ENCODE results near the gene ZNF574.
A peak's percentile ranks its signal among the peaks of the same experiment; 100 is the strongest.

Gene ZNF574

DNA sequence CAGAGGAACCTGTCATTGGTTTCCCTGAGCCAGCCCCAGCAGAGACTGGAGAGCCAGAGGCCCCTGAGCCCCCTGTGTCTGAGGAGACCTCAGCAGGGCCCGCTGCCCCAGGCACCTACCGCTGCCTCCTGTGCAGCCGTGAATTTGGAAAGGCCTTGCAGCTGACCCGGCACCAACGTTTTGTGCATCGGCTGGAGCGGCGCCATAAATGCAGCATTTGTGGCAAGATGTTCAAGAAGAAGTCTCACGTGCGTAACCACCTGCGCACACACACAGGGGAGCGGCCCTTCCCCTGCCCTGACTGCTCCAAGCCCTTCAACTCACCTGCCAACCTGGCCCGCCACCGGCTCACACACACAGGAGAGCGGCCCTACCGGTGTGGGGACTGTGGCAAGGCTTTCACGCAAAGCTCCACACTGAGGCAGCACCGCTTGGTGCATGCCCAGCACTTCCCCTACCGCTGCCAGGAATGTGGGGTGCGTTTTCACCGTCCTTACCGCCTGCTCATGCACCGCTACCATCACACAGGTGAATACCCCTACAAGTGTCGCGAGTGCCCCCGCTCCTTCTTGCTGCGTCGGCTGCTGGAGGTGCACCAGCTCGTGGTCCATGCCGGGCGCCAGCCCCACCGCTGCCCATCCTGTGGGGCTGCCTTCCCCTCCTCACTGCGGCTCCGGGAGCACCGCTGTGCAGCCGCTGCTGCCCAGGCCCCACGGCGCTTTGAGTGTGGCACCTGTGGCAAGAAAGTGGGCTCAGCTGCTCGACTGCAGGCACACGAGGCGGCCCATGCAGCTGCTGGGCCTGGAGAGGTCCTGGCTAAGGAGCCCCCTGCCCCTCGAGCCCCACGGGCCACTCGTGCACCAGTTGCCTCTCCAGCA lies 4.2 kb downstream of the ZNF574 start:
- FAIRE-seq: no peak

GRCh38 chr19:42080764-42081375 lies 4.9 kb downstream of the ZNF574 start:
- FAIRE-seq: no peak
- DNase-seq (ENCODE audit: low spot score): no peak

More for the DNA sequence above, 4.2 kb downstream of the ZNF574 start:
- DNase-seq (ENCODE audit: low spot score): no peak

- no peak for DNase-seq (ENCODE audit: low spot score)
- no peak for FAIRE-seq
Observed at GRCh38 chr19:42081584-42082203, 5.7 kb downstream of the ZNF574 start.

GRCh38 chr19:42083537-42083936 lies 7.6 kb downstream of the ZNF574 start:
- no peak for DNase-seq (ENCODE audit: low spot score)
- FAIRE-seq: no peak

GRCh38 chr19:42086188-42086736 lies 10.3 kb downstream of the ZNF574 start:
- FAIRE-seq: no peak

DNA sequence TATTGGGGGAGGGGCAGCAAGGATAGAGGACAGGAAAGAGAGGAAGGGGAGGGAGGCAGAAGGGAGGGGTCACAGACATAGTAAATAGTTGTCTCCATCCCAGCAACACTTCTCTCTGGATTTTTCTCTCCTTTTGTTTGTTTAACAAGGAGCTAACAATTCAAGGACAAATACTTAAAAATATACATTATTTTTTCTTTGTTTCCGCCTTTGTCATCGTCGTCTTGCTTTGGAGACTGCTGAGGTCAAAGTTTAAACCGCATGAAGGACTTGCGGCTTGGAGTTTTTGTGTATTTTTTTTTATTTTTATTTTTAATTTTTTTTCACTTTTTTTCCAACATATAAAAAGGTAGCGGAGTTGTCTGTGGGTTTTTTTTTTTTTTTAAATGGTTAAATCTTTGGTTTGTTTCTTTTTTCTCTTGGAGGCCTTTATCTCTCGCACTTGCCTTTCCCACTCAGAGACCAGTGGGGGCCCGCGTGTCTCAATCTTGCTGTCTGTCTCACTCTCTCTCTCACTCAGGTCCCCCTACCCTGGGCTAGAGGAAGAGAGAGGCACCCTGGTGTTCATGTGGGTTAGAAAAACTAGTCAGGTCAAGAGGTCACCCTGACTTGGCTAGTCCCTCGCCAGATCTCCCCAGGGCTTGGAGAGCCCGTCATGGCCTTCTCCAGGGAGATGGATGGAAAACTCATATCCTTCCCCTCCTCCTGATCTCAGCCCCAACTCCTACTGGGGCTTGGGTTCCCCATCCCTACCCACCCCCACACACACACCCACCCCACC lies 11.0 kb downstream of the ZNF574 start:
- no peak for FAIRE-seq
- no peak for DNase-seq (ENCODE audit: low spot score)

More at GRCh38 chr19:42086188-42086736, 10.3 kb downstream of the ZNF574 start:
- DNase-seq (ENCODE audit: low spot score): no peak

DNA sequence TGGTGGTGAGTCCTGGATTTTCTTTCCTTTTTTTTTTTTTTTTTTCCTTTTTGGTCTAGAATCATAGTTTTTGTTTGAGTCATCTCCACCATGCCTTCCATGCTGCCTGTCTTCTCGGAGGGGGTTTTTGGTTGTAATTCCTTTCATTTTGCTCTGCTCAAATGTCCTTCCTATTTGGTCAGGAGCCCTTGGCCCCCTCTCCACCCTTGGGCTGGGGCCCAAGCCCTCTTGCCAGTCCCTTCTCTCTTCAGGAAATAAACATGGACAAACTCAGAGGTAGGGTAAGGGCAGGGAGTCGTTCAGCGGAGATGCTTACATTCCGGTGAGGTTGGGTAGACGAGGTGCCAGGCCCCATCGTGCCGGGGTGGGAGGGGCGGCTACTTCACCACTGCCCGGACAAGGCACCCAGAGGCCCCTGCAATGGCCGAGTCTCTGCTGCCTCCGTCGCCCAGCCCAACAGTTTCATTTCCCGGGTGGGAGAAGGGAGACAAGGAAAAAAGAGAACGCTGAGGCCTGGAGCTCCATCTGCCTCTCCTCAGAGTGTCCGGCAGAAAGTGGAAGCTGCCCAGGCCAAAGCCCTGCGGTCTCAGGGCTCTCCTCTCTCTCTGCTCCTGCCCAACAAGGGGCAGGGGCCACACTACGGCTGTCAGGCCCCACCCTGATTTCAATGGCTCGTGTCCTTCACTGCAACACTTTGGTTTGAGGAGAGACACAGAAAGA lies 12.7 kb downstream of the ZNF574 start:
- no peak for FAIRE-seq
- DNase-seq (ENCODE audit: low spot score): peak; percentile 19

GRCh38 chr19:42089191-42089750 lies 13.3 kb downstream of the ZNF574 start:
- no peak for DNase-seq (ENCODE audit: low spot score)
- FAIRE-seq: no peak

DNA sequence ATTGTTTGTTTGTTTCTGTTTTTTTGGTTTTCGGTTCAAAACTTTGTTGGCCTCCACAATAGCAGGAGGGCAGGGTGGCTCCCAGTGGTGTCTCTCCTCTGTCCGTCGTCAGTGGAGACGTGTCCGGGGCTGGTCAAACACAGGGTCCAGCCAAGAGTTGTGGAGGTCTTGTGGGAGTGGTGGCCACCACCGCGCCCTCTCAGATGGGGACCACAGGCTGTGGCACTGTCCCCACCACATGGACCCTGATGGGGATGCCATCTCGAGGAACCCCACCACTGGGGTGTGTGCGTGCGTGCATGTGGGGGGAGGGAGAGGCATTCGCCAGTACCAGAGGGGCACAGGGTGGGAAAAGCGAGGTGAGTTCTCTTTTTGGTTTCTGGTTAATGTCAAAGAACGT lies 13.8 kb downstream of the ZNF574 start:
- DNase-seq (ENCODE audit: low spot score): no peak
- no peak for FAIRE-seq

DNA sequence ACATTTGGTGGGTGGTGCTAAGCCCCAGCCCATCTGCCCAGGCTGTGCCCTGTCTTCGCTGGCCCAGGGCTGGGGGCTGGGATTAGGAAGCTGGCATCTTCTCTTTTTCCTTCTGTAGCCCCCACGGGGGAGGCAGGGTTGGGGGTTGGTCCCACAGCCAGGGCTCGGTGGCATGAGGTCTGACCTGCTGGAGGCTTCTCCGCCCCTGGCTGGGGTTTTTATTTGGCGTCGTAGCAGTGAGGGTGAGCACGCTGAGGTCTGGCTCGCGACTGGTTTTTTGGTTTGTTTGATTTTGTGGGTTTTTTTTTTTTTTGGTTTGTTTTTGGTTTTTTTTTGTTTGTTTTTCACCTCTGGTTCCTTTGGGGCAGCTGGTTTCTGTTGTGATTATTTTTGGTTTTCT lies 14.7 kb downstream of the ZNF574 start:
- DNase-seq (ENCODE audit: low spot score): no peak
- no peak for FAIRE-seq

DNA sequence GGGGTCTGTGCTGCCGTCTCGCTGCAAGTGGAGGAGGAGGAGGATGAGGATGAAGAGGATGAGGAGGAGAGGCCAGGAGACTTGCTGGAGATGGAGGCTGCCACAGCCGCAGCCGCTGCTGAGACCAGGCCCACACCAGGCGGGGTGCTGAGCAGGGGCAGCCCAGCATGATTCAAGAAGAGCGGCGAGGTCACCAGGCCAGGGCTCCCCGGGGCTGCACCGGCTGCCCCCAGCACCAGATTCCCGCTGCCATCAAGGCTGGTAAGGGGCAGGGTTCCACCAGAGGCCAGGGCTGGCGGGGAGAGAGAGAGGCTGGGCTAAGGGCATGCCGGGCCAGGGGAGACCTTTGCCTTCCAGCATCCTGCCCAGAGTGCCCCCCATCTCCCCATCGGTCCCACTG lies 15.3 kb downstream of the ZNF574 start:
- DNase-seq (ENCODE audit: low spot score) (no peak), FAIRE-seq (no peak)

DNA sequence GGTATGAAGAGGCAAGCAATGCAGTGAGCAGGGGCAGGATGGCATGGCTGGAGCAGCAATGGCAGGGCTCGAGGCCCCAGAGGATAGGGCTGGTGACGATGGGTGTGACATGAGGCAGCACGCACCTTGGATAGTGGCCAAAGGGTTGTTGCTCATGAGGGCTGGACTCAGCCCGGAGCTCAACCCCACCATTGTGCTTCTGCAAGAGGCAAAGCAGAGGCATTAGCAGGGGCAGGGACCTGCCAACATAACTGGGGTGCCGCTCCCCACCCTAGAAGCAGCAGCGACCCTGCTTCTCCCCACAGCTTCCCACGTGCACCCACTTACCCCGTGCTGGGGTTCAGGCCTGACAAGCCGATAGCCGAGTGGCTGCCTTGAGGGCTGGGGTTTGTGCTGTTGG lies 15.8 kb downstream of the ZNF574 start:
- no peak for FAIRE-seq
- DNase-seq (ENCODE audit: low spot score): no peak

DNA sequence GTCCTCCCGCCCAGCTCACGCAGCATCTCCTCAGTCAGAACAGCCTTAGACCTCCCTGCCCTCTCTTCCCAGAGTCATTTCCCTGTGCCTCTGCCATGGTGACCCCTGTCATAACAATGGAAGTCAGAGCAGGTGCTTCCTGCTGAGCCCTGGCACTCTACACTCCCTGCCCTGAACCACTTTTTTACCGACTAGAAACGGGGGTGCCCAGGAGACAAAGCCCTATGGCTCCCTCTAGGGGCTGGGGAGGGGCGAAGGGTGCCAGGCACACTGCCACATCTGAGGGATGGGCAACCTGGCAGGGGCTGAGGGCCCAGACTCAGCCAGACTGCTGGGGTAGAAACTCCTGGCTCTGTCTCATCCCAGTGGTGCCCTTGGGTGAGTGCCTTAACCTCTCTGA lies 16.4 kb downstream of the ZNF574 start:
- DNase-seq (ENCODE audit: low spot score) (no peak), FAIRE-seq (no peak)

DNA sequence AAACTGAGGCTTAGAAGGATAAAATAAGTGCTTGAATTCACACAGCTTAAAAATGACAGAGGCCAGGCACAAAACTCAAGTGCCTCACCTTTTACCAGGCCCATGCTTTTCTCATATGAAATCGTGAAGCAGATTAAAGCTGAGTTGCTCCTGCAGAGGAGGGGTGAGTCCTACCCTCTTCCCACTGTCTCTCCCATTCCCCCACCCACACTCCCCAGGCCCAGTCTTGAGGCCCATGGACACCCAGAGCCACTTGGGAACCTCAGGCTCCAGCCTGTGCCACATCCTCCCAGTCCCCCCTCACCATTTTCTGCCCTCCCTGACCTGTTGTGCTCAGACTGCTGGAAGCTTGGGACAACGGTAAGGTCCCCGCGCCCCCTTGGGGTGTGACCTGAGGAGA lies 17.5 kb downstream of the ZNF574 start:
- DNase-seq (ENCODE audit: low spot score) (no peak), FAIRE-seq (no peak)

- FAIRE-seq: no peak
Observed at GRCh38 chr19:42093926-42094325, 18.0 kb downstream of the ZNF574 start.

DNA sequence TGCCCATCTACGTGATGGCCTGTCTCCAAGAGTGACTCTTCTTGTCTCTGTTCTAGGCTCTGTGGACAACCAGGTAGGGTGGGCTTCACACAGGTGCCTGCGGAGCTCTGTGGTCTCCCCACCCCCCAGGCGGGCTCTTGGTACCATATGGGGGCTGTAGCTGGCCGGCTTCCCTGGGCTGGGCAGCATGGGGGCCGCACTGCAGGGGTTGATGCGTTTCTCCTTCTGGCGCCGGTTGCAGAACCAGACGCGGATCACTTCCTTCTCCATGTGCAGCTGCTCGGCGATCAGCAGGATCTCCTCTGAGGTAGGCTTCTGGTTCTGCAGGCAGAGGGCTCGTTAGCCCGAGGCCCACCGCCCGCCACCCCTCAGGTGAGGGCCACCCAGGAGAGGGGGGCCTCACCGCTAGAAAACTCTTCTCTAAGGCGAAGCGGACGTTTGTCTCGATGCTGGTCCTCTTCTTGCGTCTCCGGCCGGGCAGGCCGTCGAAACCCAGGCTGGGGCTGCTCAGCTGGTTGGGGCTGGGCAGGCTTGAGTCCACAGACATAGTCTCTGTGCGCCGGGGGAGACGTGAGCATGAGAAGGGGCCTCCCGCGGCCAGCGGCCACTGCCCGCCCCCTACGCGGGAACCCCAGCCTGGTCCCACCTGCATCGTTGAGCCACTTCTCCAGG lies 19.3 kb downstream of the ZNF574 start:
- DNase-seq (ENCODE audit: low spot score) (no peak), FAIRE-seq (no peak)

More at GRCh38 chr19:42093926-42094325, 18.0 kb downstream of the ZNF574 start:
- no peak for DNase-seq (ENCODE audit: low spot score)

GRCh38 chr19:42095814-42096230 lies 19.9 kb downstream of the ZNF574 start:
- FAIRE-seq (no peak), DNase-seq (ENCODE audit: low spot score) (no peak)

GRCh38 chr19:42096255-42096837 lies 20.4 kb downstream of the ZNF574 start:
- DNase-seq (ENCODE audit: low spot score) (no peak), FAIRE-seq (no peak)

DNA sequence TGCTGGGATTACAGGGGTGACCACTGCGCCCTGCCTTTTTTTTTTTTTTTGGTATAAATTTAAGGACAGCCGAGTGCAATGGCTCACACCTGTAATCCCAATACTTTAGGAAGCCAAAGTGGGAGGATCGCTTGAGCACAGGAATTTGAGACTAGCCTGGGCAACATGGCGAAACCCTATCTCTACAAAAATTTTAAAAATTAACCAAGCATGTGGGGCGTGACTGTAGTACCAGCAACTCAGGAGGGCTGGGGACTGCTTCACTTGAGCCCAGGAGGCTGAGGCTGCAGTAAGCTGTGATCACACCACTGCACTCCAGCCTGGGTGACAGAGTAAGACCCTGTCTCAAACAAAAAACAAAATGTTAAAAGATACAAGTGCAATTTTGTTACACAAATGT lies 21.5 kb downstream of the ZNF574 start:
- DNase-seq (ENCODE audit: low spot score): no peak
- no peak for FAIRE-seq

All from RCC 7860 (cell line).